ENCODE results near the gene SELENOT.
"Not testable (repeated sequence)": the region's sequence is repeated elsewhere in the genome, so short reads cannot be mapped to it uniquely, and the experiment has no call there.

DNA sequence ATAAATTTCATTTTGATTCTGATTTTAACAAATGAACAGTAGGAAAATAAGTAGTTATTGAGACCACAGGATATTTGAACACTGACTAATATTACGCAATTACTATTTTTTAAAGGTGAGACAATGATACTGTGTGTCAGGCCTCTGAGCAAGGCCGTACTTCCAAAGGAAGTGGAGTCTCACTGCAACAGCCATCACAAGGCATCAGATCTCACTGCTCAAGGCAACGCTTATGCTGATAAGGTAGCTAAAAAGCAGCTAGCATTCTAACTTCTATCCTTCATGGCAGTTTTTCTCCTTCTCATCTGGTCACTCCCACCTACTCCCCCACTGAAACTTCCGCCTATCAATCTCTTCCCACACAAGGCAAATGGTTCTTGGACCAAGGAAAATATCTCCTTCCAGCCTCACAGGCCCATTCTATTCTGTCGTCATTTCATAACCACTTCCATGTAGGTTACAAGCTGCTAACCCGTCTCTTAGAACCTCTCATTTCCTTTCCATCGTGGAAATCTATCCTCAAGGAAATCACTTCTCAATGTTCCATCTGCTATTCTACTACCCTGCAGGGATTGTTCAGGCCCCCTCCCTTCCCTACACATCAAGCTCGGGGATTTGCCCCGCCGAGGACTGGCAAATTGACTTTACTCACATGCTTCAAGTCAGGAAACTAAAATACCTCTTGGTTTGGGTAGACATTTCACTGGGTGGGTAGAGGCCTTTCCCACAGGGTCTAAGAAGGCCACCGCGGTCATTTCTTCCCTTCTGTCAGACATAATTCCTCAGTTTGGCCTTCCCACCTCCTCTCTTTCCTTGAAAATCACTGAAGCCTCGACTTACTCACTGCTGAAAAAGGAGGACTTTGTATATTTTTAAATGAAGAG lies 2.2 kb upstream of the SELENOT start:
- TF ChIP-seq, protein P1, sequence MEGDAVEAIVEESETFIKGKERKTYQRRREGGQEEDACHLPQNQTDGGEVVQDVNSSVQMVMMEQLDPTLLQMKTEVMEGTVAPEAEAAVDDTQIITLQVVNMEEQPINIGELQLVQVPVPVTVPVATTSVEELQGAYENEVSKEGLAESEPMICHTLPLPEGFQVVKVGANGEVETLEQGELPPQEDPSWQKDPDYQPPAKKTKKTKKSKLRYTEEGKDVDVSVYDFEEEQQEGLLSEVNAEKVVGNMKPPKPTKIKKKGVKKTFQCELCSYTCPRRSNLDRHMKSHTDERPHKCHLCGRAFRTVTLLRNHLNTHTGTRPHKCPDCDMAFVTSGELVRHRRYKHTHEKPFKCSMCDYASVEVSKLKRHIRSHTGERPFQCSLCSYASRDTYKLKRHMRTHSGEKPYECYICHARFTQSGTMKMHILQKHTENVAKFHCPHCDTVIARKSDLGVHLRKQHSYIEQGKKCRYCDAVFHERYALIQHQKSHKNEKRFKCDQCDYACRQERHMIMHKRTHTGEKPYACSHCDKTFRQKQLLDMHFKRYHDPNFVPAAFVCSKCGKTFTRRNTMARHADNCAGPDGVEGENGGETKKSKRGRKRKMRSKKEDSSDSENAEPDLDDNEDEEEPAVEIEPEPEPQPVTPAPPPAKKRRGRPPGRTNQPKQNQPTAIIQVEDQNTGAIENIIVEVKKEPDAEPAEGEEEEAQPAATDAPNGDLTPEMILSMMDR (IDR thresholded peaks at IDR 0.05): not testable (repeated sequence)
- not testable (repeated sequence) for TF ChIP-seq POLR2A (IDR thresholded peaks at IDR 0.05)

Data from uterus (tissue), 2 donors.